CD8-positive, alpha-beta memory T cell (primary cell): ENCODE results near the gene HLA-DQB2. TPM values are rescaled to one million over a fixed set of nuclear protein-coding genes. Genes with fewer than 3 reads are reported as not detected.

Experiments
- CTCF ChIA-PET: fragments of 350-600 bp; sonication (Branson Sonifier 250); formaldehyde crosslinking; loops from one replicate; lab custom pipeline; 2021; ENCODE audit warnings: antibody characterized with exemption; lab: Charles Lee
- POLR2A ChIA-PET: fragments of 350-600 bp; sonication (Branson Sonifier 250); formaldehyde crosslinking; loops from one replicate; lab custom pipeline; 2021; ENCODE audit warnings: antibody characterized with exemption; lab: Charles Lee
- DNase-seq, 5 donors: peaks; one replicate each; pipeline versions ENCODE4 v3.0.0 to v3.0.0-alpha.2; 2020 to 2022; ENCODE audit warnings: mixed read lengths in 1 of 5
- H3K27ac ChIP-seq: one replicate; pipeline ENCODE4 v1.7.0; 2013; ENCODE audit warnings: low read depth, mild to moderate bottlenecking, low read length, moderate library complexity
- H3K27me3 ChIP-seq: 2 replicates; pipeline ENCODE4 v1.7.0; 2013; ENCODE audit warnings: low read length, mild to moderate bottlenecking; ENCODE audit not compliant: insufficient read depth, poor library complexity, severe bottlenecking
- H3K36me3 ChIP-seq: 2 replicates; pipeline ENCODE4 v1.7.0; 2013; ENCODE audit warnings: mild to moderate bottlenecking, low read length, moderate library complexity; ENCODE audit not compliant: insufficient read depth
- H3K4me1 ChIP-seq: 2 replicates; pipeline ENCODE4 v1.7.0; 2013; ENCODE audit warnings: mild to moderate bottlenecking, low read length, moderate library complexity; ENCODE audit not compliant: insufficient read depth
- H3K4me3 ChIP-seq: 2 replicates; pipeline ENCODE4 v1.7.0; 2013; ENCODE audit warnings: mild to moderate bottlenecking, low read length
- H3K9me3 ChIP-seq: 2 replicates; pipeline ENCODE4 v1.7.0; 2013; ENCODE audit warnings: mild to moderate bottlenecking, low read length
- H3K27ac Mint-ChIP-seq, 8 donors: one replicate each; pipeline ENCODE4 v1.8.0; 2020 to 2021; ENCODE audit warnings: mixed read lengths in 8 of 8, mild to moderate bottlenecking in 6 of 8, inconsistent platforms in 3 of 8, moderate library complexity in 3 of 8
- H3K27me3 Mint-ChIP-seq, 2 donors: one replicate each; pipeline ENCODE4 v1.8.0; 2020 to 2021; ENCODE audit warnings: mixed read lengths in 2 of 2, mild to moderate bottlenecking in 1 of 2, moderate library complexity in 1 of 2
- H3K36me3 Mint-ChIP-seq, 3 donors: one replicate each; pipeline ENCODE4 v1.8.0; 2020 to 2021; ENCODE audit warnings: mixed read lengths in 3 of 3, inconsistent platforms in 1 of 3, mild to moderate bottlenecking in 1 of 3
- H3K4me1 Mint-ChIP-seq, 3 donors: one replicate each; pipeline ENCODE4 v1.8.0; 2020 to 2021; ENCODE audit warnings: mixed read lengths in 3 of 3, inconsistent platforms in 1 of 3, mild to moderate bottlenecking in 1 of 3
- H3K4me3 Mint-ChIP-seq, 7 donors: one replicate each; pipeline ENCODE4 v1.8.0; 2020 to 2021; ENCODE audit warnings: mixed read lengths in 7 of 7, mild to moderate bottlenecking in 6 of 7, moderate library complexity in 4 of 7, inconsistent platforms in 2 of 7
- H3K9me3 Mint-ChIP-seq, 5 donors: one replicate each; pipeline ENCODE4 v1.8.0; 2020 to 2022; ENCODE audit warnings: mixed read lengths in 5 of 5, mild to moderate bottlenecking in 3 of 5, moderate library complexity in 2 of 5, inconsistent platforms in 1 of 5
- polyA plus RNA-seq: library from polyadenylated mRNA; unstranded; fragments of 300-500 nt; fragmentation: Illumina TruSeq; gene quantifications from one replicate; pipeline ENCODE4 v1.2.3, GENCODE V29; 2021
- total RNA-seq, 2 experiments: library from RNA; stranded (reverse); gene quantifications; one replicate each; pipeline ENCODE4 v1.2.3, GENCODE V29; 2021

The HLA-DQB2 gene
- total and polyA plus RNA-seq, 3 experiments from 2014 or later = 0.83 to 5.0 (median 0.97) TPM

DNA sequence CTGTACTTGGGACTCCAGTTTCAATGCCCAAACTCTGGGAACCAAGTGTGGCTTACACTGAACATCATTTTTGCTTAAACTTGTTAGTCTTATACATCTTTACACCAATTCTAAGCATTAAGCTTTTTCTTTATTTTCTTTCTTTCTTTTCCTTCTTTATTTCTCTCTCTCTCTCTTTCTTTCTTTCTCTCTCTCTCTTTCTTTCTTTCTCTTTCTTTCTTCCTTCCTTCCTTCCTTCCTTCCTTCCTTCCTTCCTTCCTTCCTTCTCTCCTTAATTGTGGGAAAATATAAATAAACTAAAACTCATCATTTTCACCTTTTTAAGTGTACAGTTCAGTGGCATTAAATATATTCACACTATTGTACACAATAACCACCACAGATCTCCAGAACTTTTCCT, 53.7 kb downstream of the HLA-DQB2 start:
- Histone ChIP-seq H3K27ac (no peak overlapping the region), H3K4me3 (no peak overlapping the region), H3K27me3 (no peaks in the 10 kb centered on the region), H3K4me1 (no peaks in the 10 kb centered on the region), H3K9me3 (no peaks in the 10 kb centered on the region), H3K36me3 (no peaks in the 10 kb centered on the region)
- no peak overlapping the region for H3K4me3 Mint-ChIP-seq
- H3K27me3 Mint-ChIP-seq = peaks cover 1 to 2% of the 10 kb centered on the region in 2 donors
- DNase-seq = no peak
- POLR2A ChIA-PET = no interaction called here
- H3K36me3 Mint-ChIP-seq = no peaks in the 10 kb centered on the region
- CTCF ChIA-PET = no interaction called here
- H3K27ac Mint-ChIP-seq = no peak overlapping the region
- no peaks in the 10 kb centered on the region for H3K9me3 Mint-ChIP-seq
- H3K4me1 Mint-ChIP-seq = no peaks in the 10 kb centered on the region

Other genes with a start within 250 kb of the HLA-DQB2 start
- gene HLA-DRB5, start 233.2 kb downstream of the HLA-DQB2 start, total RNA-seq = 1 to 10 TPM in 1 of 2 experiments, under 1 TPM in 1; 0.82 to 1.1 TPM
- 3.2 TPM for gene HLA-DRB5, start 233.2 kb downstream of the HLA-DQB2 start, polyA plus RNA-seq
- gene HLA-DRB1, start 173.7 kb downstream of the HLA-DQB2 start, total RNA-seq = 10 to 100 TPM; 24.7 to 26.1 TPM
- 56.0 TPM for gene HLA-DRB1, start 173.7 kb downstream of the HLA-DQB2 start, polyA plus RNA-seq
- 10 to 100 TPM; 20.3 to 22.2 TPM for gene HLA-DQA1, start 126.1 kb downstream of the HLA-DQB2 start, total RNA-seq
- 3.2 TPM for gene HLA-DQA1, start 126.1 kb downstream of the HLA-DQB2 start, polyA plus RNA-seq
- 10 to 100 TPM; 16.0 to 22.7 TPM for gene HLA-DQB1, start 96.9 kb downstream of the HLA-DQB2 start, total RNA-seq
- 4.3 TPM for gene HLA-DQB1, start 96.9 kb downstream of the HLA-DQB2 start, polyA plus RNA-seq
- gene HLA-DQA2, start 22.1 kb downstream of the HLA-DQB2 start, total RNA-seq = 1 to 10 TPM; 1.2 TPM
- gene HLA-DQA2, start 22.1 kb downstream of the HLA-DQB2 start, polyA plus RNA-seq = 1.9 TPM
- gene HLA-DOB, start 53.5 kb upstream of the HLA-DQB2 start, total RNA-seq = under 1 TPM; 0.77 to 0.97 TPM
- 0.62 TPM for gene HLA-DOB, start 53.5 kb upstream of the HLA-DQB2 start, polyA plus RNA-seq
- 100 to 1,000 TPM; 221 to 228 TPM for gene TAP2, start 75.2 kb upstream of the HLA-DQB2 start, total RNA-seq
- 35.8 TPM for gene TAP2, start 75.2 kb upstream of the HLA-DQB2 start, polyA plus RNA-seq
- 100 to 1,000 TPM; 311 to 326 TPM for gene PSMB8, start 80.5 kb upstream of the HLA-DQB2 start, total RNA-seq
- gene PSMB8, start 80.5 kb upstream of the HLA-DQB2 start, polyA plus RNA-seq = 422 TPM
- 100 to 1,000 TPM; 394 to 407 TPM for gene TAP1, start 90.2 kb upstream of the HLA-DQB2 start, total RNA-seq
- 396 TPM for gene TAP1, start 90.2 kb upstream of the HLA-DQB2 start, polyA plus RNA-seq
- gene PSMB9, start 90.7 kb upstream of the HLA-DQB2 start, total RNA-seq = 100 to 1,000 TPM; 245 to 255 TPM
- 597 TPM for gene PSMB9, start 90.7 kb upstream of the HLA-DQB2 start, polyA plus RNA-seq
- gene HLA-DMB, start 177.5 kb upstream of the HLA-DQB2 start, total RNA-seq = 1 to 10 TPM; 4.3 to 5.3 TPM
- 25.6 TPM for gene HLA-DMB, start 177.5 kb upstream of the HLA-DQB2 start, polyA plus RNA-seq
- gene HLA-DMA, start 189.6 kb upstream of the HLA-DQB2 start, total RNA-seq = 10 to 100 TPM; 14.0 to 16.5 TPM
- gene HLA-DMA, start 189.6 kb upstream of the HLA-DQB2 start, polyA plus RNA-seq = 35.0 TPM
- 100 to 1,000 TPM; 373 to 387 TPM for gene BRD2, start 205.1 kb upstream of the HLA-DQB2 start, total RNA-seq
- gene BRD2, start 205.1 kb upstream of the HLA-DQB2 start, polyA plus RNA-seq = 89.9 TPM
- gene HLA-DOA, start 246.1 kb upstream of the HLA-DQB2 start, total RNA-seq = 1 to 10 TPM; 6.7 to 6.9 TPM
- 12.0 TPM for gene HLA-DOA, start 246.1 kb upstream of the HLA-DQB2 start, polyA plus RNA-seq